H1 (cell line): ENCODE data around the gene PTCH1. TPM values are rescaled to one million over a fixed set of nuclear protein-coding genes. Genes with fewer than 3 reads are reported as not detected.

Experiments used
- CTCF ChIA-PET: fragments of 300-600 bp; sonication (Branson Sonifier 250); formaldehyde crosslinking; loops from one replicate; lab custom pipeline; 2021; ENCODE audit not compliant: partially characterized antibody; lab: Charles Lee
- POLR2A ChIA-PET: fragments of 300-600 bp; sonication (Branson Sonifier 250); formaldehyde crosslinking; loops from one replicate; lab custom pipeline; 2021; ENCODE audit warnings: inconsistent platforms; ENCODE audit not compliant: partially characterized antibody; lab: Charles Lee
- DNase-seq, 2 experiments: peaks; one replicate each; pipeline versions ENCODE4 v3.0.0 to v3.0.0-alpha.2; 2010 to 2022; ENCODE audit warnings: low spot score in 2 of 2, low read depth in 1 of 2, mixed read lengths in 1 of 2
- FAIRE-seq: peaks from 2 replicates; lab custom pipeline; 2011; peaks lifted over from hg19 to GRCh38; lab: Jason Lieb, UNC
- H2AFZ ChIP-seq: 2 replicates; pipeline ENCODE4 v1.8.1; 2012; ENCODE audit warnings: low read length, inconsistent platforms
- H2AK5ac ChIP-seq: 2 replicates; pipeline ENCODE4 v1.6.1; 2013; ENCODE audit warnings: low read depth, low read length
- H2BK120ac ChIP-seq: replicated peaks from 2 replicates; pipeline ENCODE3; 2013; ENCODE audit warnings: low read depth, low read length, inconsistent platforms
- H2BK12ac ChIP-seq: 2 replicates; pipeline ENCODE4 v1.6.1; 2013; ENCODE audit warnings: low read depth, low read length
- H2BK15ac ChIP-seq: 2 replicates; pipeline ENCODE4 v1.6.1; 2013; ENCODE audit warnings: low read length
- H2BK20ac ChIP-seq: 2 replicates; pipeline ENCODE4 v1.6.1; 2013; ENCODE audit warnings: low read length
- H2BK5ac ChIP-seq: 2 replicates; pipeline ENCODE4 v1.6.1; 2013; ENCODE audit warnings: low read depth, low read length
- H3K14ac ChIP-seq: 2 replicates; pipeline ENCODE4 v1.6.1; 2013; ENCODE audit warnings: inconsistent platforms; ENCODE audit not compliant: insufficient read length
- H3K18ac ChIP-seq: 2 replicates; pipeline ENCODE4 v1.6.1; 2013; ENCODE audit warnings: low read length; ENCODE audit errors: extremely low read depth
- H3K23ac ChIP-seq: 2 replicates; pipeline ENCODE4 v1.6.1; 2013; ENCODE audit warnings: inconsistent platforms; ENCODE audit not compliant: insufficient read length
- H3K23me2 ChIP-seq: 2 replicates; pipeline ENCODE4 v1.6.1; 2013; ENCODE audit warnings: low read depth, low read length
- H3K27ac ChIP-seq: 2 replicates; pipeline ENCODE4 v1.6.1; 2011; ENCODE audit warnings: low read depth, low read length, inconsistent platforms
- H3K27me3 ChIP-seq, 4 experiments: replicated peaks in 1 of 4; 1 replicate in 1 of 4; 2 replicates in 3 of 4; pipeline versions ENCODE4 v1.6.1 to v1.8.1; 2011 to 2013; ENCODE audit warnings: low read length in 3 of 4, mild to moderate bottlenecking in 3 of 4, inconsistent platforms in 2 of 4, mixed read lengths in 2 of 4, moderate library complexity in 1 of 4; ENCODE audit not compliant: control insufficient read depth in 3 of 4, insufficient read depth in 3 of 4; ENCODE audit errors: extremely low read depth in 1 of 4
- H3K36me3 ChIP-seq, 4 experiments: 2 replicates each; pipeline versions ENCODE4 v1.6.1 to v1.8.1; 2011 to 2013; ENCODE audit warnings: mild to moderate bottlenecking in 4 of 4, low read length in 3 of 4, moderate library complexity in 2 of 4, control low read depth in 1 of 4, inconsistent platforms in 1 of 4; ENCODE audit not compliant: insufficient read depth in 4 of 4, control insufficient read depth in 2 of 4
- H3K4ac ChIP-seq: replicated peaks from 2 replicates; pipeline ENCODE3; 2013; ENCODE audit warnings: low read length, low read depth, mixed read lengths, inconsistent platforms; ENCODE audit not compliant: insufficient read length
- H3K4me1 ChIP-seq, 4 experiments: replicated peaks in 1 of 4; 1 replicate in 1 of 4; 2 replicates in 3 of 4; pipeline versions ENCODE4 v1.6.1 to v1.8.1; 2011 to 2013; ENCODE audit warnings: low read length in 3 of 4, inconsistent platforms in 2 of 4, mixed read lengths in 1 of 4; ENCODE audit not compliant: insufficient read depth in 4 of 4, control insufficient read depth in 3 of 4
- H3K4me2 ChIP-seq, 2 experiments: 2 replicates each; pipeline versions ENCODE4 v1.6.1 to v1.8.1; 2011 to 2013; ENCODE audit warnings: low read depth in 2 of 2, low read length in 2 of 2, control low read depth in 1 of 2, inconsistent platforms in 1 of 2, mild to moderate bottlenecking in 1 of 2; ENCODE audit not compliant: insufficient read depth in 1 of 2
- H3K4me3 ChIP-seq, 4 experiments: fragments of 200-600, 300-600 bp in 1 of 4; sonication (generic), shearing (Covaris generic), sonication (Bioruptor Twin) in 1 of 4; 2 replicates each; pipeline versions ENCODE4 v1.5.1 to v1.8.1; 2011 to 2016; ENCODE audit warnings: low read length in 4 of 4, low read depth in 3 of 4, control low read depth in 2 of 4, inconsistent platforms in 2 of 4, mild to moderate bottlenecking in 2 of 4, mixed read lengths in 1 of 4, moderate library complexity in 1 of 4; ENCODE audit not compliant: insufficient read depth in 2 of 4; ENCODE audit errors: extremely low read depth in 1 of 4
- H3K56ac ChIP-seq: replicated peaks from 2 replicates; pipeline ENCODE3; 2013; ENCODE audit warnings: low read depth, mild to moderate bottlenecking, mixed read lengths, low read length, inconsistent platforms; ENCODE audit not compliant: insufficient read length
- H3K79me1 ChIP-seq: 2 replicates; pipeline ENCODE4 v1.6.1; 2013; ENCODE audit warnings: low read depth, low read length, control low read depth
- H3K79me2 ChIP-seq, 2 experiments: 2 replicates each; pipeline versions ENCODE4 v1.6.1 to v1.8.1; 2012 to 2013; ENCODE audit warnings: low read length in 2 of 2, mild to moderate bottlenecking in 2 of 2, inconsistent platforms in 1 of 2; ENCODE audit not compliant: insufficient read depth in 2 of 2, control insufficient read depth in 1 of 2
- H3K9ac ChIP-seq, 4 experiments: replicated peaks in 1 of 4; 1 replicate in 1 of 4; 2 replicates in 3 of 4; pipeline versions ENCODE4 v1.6.1 to v1.8.1; 2011 to 2013; ENCODE audit warnings: low read depth in 3 of 4, low read length in 3 of 4, control low read depth in 2 of 4, mild to moderate bottlenecking in 2 of 4, moderate library complexity in 2 of 4, inconsistent platforms in 1 of 4; ENCODE audit errors: extremely low read depth in 1 of 4
- H3K9me3 ChIP-seq, 2 experiments: 2 replicates each; pipeline versions ENCODE4 v1.6.1 to v1.8.1; 2012 to 2013; ENCODE audit warnings: mild to moderate bottlenecking in 2 of 2, moderate library complexity in 2 of 2, control low read depth in 1 of 2, inconsistent platforms in 1 of 2, low read depth in 1 of 2, low read length in 1 of 2, mixed read lengths in 1 of 2; ENCODE audit not compliant: insufficient read depth in 2 of 2
- H4K20me1 ChIP-seq, 2 experiments: replicated peaks in 1 of 2; 2 replicates each; pipeline versions ENCODE3 to v1.8.1; 2011 to 2013; ENCODE audit warnings: inconsistent platforms in 2 of 2, low read length in 2 of 2, mild to moderate bottlenecking in 1 of 2; ENCODE audit not compliant: insufficient read depth in 2 of 2, control insufficient read depth in 1 of 2
- H4K5ac ChIP-seq: 2 replicates; pipeline ENCODE4 v1.6.1; 2013; ENCODE audit warnings: low read length, low read depth, mixed read lengths, inconsistent platforms; ENCODE audit not compliant: insufficient read length
- H4K8ac ChIP-seq: 2 replicates; pipeline ENCODE4 v1.8.0; 2013; ENCODE audit warnings: mild to moderate bottlenecking, moderate library complexity, low read length, inconsistent platforms; ENCODE audit not compliant: insufficient read depth; ENCODE audit errors: extremely low read depth
- H4K91ac ChIP-seq: replicated peaks from 2 replicates; pipeline ENCODE3; 2013; ENCODE audit warnings: low read length, mixed read lengths, inconsistent platforms; ENCODE audit not compliant: insufficient read length
- CEBPB ChIP-seq: IDR thresholded peaks from 2 replicates; pipeline ENCODE4 v1.6.1; 2012; ENCODE audit warnings: low read depth, low read length
- CTBP2 ChIP-seq: IDR thresholded peaks from 2 replicates; pipeline ENCODE4 v1.7.0; 2011; ENCODE audit warnings: borderline replicate concordance, mild to moderate bottlenecking, moderate library complexity, mixed read lengths, low read length; ENCODE audit not compliant: insufficient read depth, insufficient read length
- JUN ChIP-seq: IDR thresholded peaks from 2 replicates; pipeline ENCODE4 v1.6.1; 2011; ENCODE audit warnings: low read depth, mild to moderate bottlenecking, improper control_type of control experiment, low read length
- WGBS, 2 experiments: shearing (Covaris generic) in 1 of 2; methylation state at CpG; one replicate each; pipeline versions ENCODE4 v1.1.6 to v1.1.7; 2013 to 2015; ENCODE audit warnings: low lambda C conversion rate in 2 of 2, mixed read lengths in 2 of 2, inconsistent platforms in 1 of 2, low coverage in 1 of 2, missing lambda C conversion rate in 1 of 2; ENCODE audit not compliant: insufficient replicate concordance in 2 of 2, insufficient coverage in 1 of 2, insufficient read length in 1 of 2; ENCODE audit errors: extremely low coverage in 1 of 2, missing lambda C conversion rate in 1 of 2; 5-methylcytosine and 5-hydroxymethylcytosine counted together
- polyA plus RNA-seq, 7 experiments: library from polyadenylated mRNA; depleted of rRNA in 3 of 7; stranded (reverse) in 5 of 7; unstranded in 2 of 7; fragments of >200 nt in 5 of 7; fragments of 200-250 nt in 2 of 7; gene quantifications; 1 replicate in 5 of 7; 2 replicates in 1 of 7; 4 replicates in 1 of 7; pipeline versions ENCODE4 v1.2.1 to v1.2.3, GENCODE V29; 2011 to 2013; ENCODE audit warnings: missing spikeins in 2 of 7, mixed read lengths in 2 of 7
- total RNA-seq: library from RNA; stranded (reverse); fragmentation: NEBNext Ultra II Directional; extraction: Animal tissue kit (Norgen Biotek cat#: 25700); gene quantifications from 2 replicates; pipeline ENCODE4 v1.2.1, GENCODE V29; 2021
- TF ChIP-seq, protein P1 (sequence below), 3 experiments: IDR thresholded peaks; 1 replicate in 2 of 3; 2 replicates in 1 of 3; pipeline versions ENCODE4 v1.5.1 to v1.6.1; 2011; ENCODE audit warnings: low read length in 3 of 3, mild to moderate bottlenecking in 3 of 3, inconsistent platforms in 2 of 3, low read depth in 1 of 3, moderate library complexity in 1 of 3; ENCODE audit not compliant: insufficient read depth in 1 of 3; ENCODE audit errors: control extremely low read depth in 1 of 3

PTCH1 gene
- total and polyA plus RNA-seq, 2 of the 8 experiments (the other 6 are each of a cell fraction or from before 2014, with no cell fraction given), result 6.4 to 34.1 TPM

DNA sequence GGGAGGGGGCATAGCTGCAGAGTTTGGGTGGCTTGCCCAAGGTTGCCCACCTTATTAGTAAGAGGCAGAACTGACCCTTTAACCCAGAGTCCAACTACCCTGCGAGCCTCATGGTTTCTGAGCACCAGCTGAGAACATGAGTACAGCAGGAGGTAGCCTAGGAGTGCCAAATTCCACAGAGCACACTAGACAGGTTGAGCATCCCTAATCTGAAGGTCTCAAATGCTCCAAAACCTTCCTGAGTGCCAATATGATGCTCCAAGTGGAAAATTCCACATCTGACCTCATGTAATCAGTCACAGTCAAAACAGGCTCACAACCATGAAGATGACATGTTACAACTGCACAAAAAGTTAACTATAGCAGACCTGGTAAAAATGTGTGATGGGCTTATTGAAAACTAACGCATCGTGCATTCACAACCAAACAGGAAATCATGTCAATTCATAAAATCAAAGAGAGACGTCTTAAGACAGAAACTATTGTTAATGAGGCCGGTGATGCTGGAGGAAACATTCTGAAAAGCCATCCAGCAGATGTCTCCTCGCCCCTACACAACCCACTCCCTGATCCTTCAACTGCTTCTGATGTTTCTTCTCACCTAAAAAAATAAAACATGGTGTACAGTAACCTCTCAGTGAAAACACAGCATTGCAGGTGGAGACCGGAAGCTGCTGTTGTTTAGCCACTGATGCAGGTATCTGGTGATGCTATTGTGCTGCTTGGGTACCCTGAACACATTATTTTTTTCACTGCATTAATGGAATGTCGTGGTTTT lies 25.0 kb downstream of the PTCH1 start:
- Histone ChIP-seq H3K4me1 (peaks cover 7 to 22% (median 15%) of the 10 kb centered on the region in 4 experiments), H3K9me3 (no peaks in the 10 kb centered on the region), H2BK20ac (no peak overlapping the region), H3K79me1 (peaks cover 23% of the 10 kb centered on the region), H4K5ac (no peak overlapping the region), H2BK5ac (no peak overlapping the region), H4K20me1 (peaks cover 0 to 18% of the 10 kb centered on the region in 2 experiments), H2BK15ac (0 out of 2 replicates have a peak overlapping the region, but pooled peaks have one; percentile 6), H3K56ac (no peak overlapping the region), H3K23me2 (no peaks in the 10 kb centered on the region), H3K4me3 (no peak overlapping the region), H2BK120ac (no peak overlapping the region), H2AFZ (no peak overlapping the region), H3K4ac (no peak overlapping the region), H3K4me2 (no peak overlapping the region), H2BK12ac (no peak overlapping the region), H3K9ac (no peak overlapping the region), H3K23ac (no peak overlapping the region), H2AK5ac (no peak overlapping the region)
- DNase-seq (no peak), FAIRE-seq (no peak)
- POLR2A ChIA-PET, result interaction anchor here (0.9 to 1.8 kb wide), 2 partner anchors 9 to 18 kb away, joined by 3 to 5 read pairs; no protein-coding TSS in a partner anchor
- no peak for TF ChIP-seq CEBPB
- TF ChIP-seq, protein P1, sequence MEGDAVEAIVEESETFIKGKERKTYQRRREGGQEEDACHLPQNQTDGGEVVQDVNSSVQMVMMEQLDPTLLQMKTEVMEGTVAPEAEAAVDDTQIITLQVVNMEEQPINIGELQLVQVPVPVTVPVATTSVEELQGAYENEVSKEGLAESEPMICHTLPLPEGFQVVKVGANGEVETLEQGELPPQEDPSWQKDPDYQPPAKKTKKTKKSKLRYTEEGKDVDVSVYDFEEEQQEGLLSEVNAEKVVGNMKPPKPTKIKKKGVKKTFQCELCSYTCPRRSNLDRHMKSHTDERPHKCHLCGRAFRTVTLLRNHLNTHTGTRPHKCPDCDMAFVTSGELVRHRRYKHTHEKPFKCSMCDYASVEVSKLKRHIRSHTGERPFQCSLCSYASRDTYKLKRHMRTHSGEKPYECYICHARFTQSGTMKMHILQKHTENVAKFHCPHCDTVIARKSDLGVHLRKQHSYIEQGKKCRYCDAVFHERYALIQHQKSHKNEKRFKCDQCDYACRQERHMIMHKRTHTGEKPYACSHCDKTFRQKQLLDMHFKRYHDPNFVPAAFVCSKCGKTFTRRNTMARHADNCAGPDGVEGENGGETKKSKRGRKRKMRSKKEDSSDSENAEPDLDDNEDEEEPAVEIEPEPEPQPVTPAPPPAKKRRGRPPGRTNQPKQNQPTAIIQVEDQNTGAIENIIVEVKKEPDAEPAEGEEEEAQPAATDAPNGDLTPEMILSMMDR (IDR thresholded peaks at IDR 0.05; ENCODE audit: control extremely low read depth in 1 of 3, insufficient read depth in 1 of 3, low read depth in 1 of 3, low read length in 3 of 3), result no peak
- no peak for TF ChIP-seq JUN
- TF ChIP-seq CTBP2, result no peak
- TF ChIP-seq, all 59 proteins: peak for 0
- H3K18ac ChIP-seq, result no peak overlapping the region
- no peaks in the 10 kb centered on the region for H3K27me3 ChIP-seq
- WGBS, 2 experiments, result 95% methylated on average over 8 of the region's 8 CpGs; no CpG with 5 or more reads in 1 of the 2 experiments
- no peak overlapping the region for H3K14ac ChIP-seq
- peaks cover 0 to 5% (median under 1%) of the 10 kb centered on the region in 4 experiments; a peak in 4 of 8 replicates for H3K36me3 ChIP-seq
- H3K27ac ChIP-seq, result no peak overlapping the region
- H4K8ac ChIP-seq, result no peak overlapping the region
- H3K79me2 ChIP-seq, result peaks cover 15 to 95% of the 10 kb centered on the region in 2 experiments
- no peak overlapping the region for H4K91ac ChIP-seq
- CTCF ChIA-PET, result interaction anchor here (0.6 to 1.0 kb wide), 3 partner anchors 8 to 110 kb away, joined by 3 to 4 read pairs (median 3); no protein-coding TSS in a partner anchor
